HG03575 (cell line): ENCODE data around the gene MOK.

Experiments used
- ATAC-seq: cut with Tn5 transposase; IDR thresholded peaks from one replicate; pipeline ENCODE4 v1.9.1; 2021; ENCODE audit not compliant: unreplicated experiment, insufficient number of reproducible peaks, low FRiP score; ENCODE audit errors: extremely low read depth

Gene MOK

DNA sequence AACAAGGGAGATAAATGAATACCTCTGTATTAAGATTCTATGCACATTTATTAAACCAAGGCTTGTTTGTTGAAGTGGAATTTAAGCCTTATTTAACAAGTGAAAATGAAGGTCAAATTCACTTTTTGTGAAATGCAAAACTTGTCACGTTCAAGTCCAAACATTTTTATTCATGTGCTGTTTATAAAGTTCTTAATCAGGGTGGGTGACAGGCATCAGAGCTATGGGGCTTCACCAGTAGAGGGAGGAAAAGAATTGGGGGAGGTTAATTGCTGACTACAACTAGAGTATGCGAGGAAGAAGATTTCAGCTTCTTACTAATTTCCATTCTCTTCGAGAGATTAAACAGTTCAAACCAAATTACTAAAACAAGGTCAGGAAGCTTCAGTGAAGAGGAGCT lies 9.7 kb downstream of the MOK start:
- no peak for ATAC-seq

DNA sequence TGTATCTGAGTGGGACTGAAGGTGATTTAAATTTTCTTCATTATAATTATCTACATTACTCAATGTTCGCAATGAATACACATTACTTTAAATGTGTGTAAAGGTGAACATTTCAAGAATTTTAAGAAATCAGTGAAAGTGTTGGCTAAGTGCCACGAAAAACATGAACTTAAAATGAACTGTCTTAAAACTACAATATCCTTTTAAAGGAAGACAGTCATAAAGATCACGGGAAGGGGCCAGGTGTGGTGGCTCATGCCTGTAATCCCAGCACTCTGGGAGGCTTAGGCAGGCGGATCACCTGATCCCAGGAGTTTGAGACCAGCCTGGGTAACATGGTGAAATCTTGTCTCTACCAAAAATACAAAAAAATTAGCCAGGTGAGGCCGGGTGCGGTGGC lies 11.2 kb downstream of the MOK start:
- ATAC-seq, result no peak

DNA sequence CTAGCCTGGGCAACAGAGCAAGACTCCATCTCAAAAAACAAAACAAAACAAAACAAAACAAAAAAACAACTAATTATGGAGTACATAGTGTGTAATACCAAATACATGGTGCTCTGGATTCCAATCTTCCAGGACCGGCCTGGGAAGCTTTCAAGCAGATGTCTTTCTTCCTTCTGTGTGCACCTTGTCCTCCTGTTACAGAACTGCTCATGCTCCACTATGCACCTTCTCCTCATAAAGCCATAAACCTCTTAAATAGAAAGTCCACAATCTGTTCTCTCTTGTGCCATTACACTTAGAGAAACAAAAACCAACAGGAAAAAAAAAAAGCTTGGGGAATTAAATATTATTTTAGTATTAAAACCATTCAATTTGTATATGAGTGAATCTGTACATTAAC lies 12.5 kb downstream of the MOK start:
- ATAC-seq, result no peak

DNA sequence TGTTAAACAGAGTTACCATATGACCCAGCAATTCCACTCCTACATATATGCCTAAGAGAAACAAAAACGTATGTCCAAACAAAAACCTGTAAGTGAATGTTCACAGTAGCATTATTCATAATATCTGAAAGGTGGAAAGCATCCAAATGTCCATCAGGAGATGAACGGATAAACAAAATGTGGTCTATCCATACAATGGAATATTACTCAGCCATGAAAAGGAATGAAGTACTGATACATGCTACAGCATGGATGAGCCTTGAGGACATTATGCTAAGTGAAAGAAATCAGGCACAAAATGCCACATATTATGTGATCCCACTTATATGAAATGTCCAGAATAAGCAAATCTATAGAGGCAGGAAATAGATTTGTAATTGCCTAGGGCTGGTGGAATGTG lies 16.8 kb downstream of the MOK start:
- no peak for ATAC-seq

DNA sequence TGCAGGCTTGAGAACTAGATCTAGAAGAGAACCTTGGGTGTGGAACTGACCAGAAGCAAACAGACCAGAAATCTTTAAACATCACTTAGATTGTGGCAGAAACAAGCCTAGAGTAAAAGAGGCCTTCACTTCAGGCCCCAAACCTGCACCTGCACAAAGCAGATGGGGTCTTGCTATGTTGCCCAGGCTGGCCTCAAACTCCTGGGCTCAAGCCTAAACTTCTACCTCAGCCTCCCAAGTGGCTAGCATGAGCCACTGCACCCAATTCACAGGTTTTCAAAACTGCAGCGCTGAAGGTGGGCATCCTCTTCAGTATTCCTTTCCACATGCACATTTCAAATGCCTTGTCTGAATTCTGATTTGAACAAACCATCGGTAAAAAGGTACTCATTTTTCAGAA lies 19.9 kb downstream of the MOK start:
- ATAC-seq, result no peak

DNA sequence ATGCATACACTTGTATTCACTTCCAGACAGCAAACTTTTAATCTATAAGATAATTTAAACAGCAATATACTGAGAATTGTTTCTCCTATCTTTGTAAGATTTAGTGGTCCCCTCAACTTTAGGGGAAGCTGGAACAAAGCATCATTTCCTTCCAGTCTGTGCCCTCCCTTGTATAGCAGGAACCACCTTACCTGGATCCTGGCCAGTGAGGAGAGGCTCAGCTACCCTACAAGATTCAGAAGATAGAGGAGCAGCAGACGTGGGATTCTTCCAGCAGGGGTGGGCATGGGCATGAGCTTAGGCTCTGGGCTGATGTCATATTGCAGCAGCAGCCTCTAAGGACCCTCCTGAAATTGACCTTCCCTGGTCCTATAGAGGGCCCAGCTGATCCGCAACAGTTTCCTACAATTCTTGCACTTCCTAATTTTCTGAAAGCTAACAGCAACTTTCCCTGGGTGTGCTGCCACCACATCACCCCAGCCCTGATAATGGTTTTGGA lies 21.3 kb downstream of the MOK start:
- no peak for ATAC-seq

DNA sequence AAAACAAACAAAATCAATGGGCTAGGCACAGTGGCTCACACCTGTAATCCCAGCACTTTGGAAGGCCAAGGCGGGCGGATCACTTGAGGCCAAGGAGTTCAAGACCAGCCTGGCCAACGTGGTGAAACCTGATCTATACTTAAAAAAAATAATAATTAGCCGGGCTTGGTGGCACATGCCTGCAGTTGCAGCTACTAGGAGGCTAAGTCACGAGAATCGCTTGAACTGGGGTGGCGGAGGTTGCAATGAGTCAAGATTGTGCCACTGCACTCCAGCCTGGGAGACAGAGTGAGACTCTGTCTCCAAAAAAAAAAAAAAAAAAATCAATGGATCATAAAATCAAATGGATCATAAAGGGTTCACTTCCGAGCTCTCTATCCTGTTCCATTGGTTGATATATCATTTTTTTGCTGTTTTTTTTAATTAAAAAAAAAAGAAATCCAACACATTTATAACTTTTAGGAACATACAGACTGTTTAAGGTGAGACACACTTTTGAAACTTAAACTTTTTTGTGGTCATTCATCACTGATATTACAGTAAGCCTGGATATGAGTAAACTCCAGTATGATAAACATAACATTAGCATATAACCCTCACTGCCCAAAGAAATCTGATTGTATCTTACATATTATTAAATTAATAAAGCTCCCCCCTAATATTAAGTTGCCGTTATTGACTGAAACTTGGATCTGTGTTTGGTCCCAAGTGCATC lies 22.1 kb downstream of the MOK start:
- ATAC-seq, result no peak

DNA sequence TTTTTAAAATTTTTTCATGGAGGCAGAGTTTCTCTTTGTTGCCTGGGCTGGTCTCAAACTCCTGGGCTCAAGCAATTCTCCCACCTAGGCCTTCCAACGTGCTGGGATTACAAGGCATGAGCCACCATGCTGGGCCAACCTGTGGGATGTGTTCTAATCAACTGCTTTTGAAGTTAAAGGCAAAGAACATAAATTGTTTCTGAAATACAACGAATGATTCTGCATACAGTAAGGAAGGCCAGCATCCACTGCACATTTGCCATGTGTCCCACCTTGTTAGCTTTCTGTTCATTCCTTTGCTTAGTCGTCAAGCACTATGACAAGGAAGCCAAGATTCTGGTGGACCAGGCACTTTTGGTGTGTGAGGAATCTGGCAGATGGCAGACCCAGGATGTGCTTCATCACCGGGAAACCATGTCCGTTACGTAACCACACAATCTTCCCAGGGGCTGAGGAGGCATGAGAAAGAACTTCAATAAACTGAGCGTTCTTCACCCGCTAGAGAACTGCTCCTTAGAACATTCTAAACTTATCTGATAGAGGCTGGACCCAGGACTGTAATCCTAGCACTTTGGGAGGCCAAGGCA lies 24.5 kb downstream of the MOK start:
- ATAC-seq, result no peak

DNA sequence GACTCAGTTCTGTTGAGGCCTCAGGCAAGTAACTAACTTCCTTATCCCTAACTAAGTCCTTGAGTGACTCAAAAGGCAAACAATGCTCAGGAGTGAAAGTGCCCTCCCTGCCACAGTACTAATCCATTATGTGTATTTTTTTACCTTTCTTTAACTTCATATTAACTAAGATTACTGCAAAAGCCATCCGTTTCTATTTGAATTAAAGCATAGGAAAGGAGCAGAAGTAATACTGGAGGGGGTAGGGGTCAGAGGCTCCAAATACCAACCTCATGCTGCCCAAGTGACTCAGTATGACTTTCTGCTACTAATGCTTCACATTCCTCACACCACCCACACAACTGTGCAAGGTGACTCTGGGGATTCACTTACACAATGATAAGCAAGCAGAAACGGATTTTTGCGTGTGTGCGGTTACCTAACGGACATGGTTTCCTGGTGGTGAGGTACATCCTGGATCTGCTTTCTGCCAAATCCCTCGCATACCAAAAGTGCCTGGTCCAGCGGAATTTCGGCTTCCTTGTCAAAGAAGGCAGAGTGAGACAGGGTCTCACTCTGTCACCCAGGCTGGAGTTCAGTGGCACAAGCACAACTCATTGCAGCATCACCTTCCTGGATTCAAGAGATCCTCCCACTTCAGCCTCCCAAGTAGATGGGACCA lies 25.1 kb downstream of the MOK start:
- ATAC-seq, result no peak

DNA sequence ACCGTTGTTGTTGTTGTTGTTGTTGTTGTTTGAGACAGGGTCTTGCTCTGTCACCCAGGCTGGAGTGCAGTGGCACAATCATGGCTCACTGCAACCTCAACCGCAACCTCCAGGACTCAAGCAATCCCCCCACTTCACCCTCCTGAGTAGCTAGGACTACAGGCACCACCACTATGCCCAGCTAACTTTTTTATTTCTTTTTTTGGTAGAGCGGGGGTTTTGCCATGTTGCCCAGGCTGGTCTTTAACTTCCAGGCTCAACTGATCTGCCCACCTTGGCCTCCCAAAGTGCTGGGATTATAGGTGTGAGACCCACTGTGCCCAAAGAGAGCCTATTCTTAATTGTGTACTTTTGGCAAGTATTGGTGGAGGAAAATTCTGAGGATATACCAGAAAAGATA lies 25.7 kb downstream of the MOK start:
- ATAC-seq, result no peak

DNA sequence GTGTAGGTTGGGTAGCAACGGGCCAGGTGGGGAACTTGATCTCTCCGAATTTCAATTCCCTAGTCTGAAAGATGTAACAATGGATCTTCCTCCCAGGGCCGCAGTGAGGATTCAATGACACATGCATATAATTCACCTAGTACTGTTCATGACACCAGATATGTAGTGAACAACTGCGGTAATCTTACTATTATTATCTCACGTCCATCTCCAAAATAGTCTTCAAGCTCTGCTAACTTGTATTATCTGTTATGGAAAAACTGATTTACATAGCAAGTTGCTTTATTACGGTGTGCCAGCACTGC lies 26.4 kb downstream of the MOK start:
- no peak for ATAC-seq

DNA sequence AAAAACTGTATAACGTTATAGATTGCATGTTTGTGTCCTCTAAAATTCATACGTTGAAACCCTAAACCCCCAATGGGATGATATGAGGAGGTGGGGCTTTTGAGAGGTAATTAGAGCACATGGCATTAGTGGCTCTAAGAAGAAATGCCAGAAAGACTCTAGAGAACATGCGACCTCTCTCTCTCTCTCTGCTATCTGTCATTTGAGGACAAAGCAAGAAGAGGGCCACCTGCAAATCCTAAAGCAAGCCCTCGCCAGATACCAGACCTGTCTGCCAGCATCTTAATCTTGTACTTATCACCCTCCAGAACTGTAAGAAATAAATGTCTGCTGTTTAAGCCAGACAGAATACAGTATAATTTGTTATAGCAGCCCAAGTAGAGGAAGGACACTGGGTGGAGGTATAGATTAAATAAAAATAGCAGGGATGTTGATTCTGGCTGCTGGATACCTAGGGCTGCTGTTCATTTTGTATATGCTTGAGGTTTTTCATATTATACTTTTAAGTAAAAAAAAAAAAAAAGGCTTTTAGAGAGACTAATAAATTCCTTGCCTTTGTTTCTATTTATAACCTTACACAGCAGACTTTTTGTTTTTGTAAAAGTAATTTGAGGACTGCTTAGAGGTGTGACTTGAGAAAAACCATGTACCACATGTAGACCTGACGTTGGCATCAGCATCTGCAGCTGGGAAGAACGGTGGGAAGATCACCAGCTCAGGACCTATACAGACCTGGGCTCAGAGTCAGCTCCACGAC lies 26.9 kb downstream of the MOK start:
- ATAC-seq, result no peak

DNA sequence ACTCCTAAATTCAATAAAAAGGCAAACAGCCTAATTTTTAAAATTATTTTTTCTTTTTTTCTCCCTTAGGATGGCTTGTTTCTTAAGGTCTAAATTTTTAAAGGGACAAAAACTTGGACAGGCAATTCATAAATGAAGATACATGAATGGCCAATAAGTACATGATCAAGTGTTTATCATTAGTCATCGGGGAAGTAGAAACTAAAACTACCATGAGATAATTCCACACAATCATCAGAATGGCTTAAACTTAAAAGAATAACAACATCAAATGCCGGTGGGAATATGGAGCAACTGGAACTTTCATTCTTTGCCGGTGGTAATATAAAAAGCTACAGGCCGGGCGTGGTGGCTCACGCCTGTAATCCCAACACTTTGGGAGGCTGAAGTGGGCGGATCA lies 29.1 kb downstream of the MOK start:
- no peak for ATAC-seq

DNA sequence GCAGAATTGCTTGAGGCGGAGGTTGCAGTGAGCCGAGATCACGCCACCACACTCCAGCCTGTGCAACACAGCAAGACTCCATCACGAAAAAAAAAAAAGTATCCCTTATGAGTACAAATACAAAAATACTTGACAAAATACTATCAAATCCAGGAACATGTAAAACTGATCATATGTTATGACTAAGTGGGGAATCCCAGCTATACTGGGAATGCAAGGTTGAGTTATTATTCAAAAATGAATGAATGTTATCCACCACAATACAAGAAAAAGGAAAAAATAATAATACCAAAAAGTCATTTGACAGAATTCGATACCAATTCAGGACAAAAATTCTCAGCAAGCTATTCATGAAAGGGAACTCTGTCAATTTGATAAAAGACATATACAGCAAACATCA lies 32.6 kb downstream of the MOK start:
- no peak for ATAC-seq

DNA sequence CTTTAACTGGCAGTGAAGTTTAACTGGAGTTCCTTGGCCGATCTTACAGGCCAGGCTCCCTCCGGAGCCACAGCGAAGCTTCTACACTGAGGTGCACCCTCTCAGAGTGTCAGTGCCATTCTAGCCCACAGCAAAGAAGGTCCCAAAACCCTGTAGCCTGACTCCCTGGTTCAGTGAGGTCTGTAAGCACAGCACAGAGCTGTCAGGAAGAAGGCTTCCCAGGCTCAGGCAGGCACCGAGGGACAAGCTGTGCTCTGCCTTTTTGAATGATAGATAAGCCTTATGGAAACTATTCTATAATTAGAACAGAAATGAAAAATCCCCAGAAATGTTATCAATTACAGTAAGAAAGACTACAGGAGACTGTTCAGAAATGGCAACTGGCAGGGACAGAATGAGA lies 40.2 kb downstream of the MOK start:
- no peak for ATAC-seq

DNA sequence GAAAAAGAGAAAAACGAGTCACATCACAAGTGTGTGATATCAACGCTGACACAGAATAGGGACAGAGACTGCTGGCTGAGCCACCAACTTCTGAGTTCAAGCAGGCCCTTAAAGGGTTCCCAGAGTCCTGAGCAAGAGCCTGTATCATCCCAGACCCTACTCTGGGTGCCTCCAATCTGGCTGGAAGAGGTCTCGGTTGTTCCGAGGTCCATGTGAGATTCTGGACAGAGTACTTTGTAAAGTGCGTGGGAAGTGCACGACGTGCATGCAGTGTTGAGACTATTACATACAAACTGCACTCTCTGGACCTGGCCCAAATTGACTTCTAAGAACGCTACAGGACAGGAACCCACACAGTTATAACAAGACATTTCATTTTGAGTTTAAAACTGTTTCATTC lies 40.6 kb downstream of the MOK start:
- ATAC-seq, result no peak

DNA sequence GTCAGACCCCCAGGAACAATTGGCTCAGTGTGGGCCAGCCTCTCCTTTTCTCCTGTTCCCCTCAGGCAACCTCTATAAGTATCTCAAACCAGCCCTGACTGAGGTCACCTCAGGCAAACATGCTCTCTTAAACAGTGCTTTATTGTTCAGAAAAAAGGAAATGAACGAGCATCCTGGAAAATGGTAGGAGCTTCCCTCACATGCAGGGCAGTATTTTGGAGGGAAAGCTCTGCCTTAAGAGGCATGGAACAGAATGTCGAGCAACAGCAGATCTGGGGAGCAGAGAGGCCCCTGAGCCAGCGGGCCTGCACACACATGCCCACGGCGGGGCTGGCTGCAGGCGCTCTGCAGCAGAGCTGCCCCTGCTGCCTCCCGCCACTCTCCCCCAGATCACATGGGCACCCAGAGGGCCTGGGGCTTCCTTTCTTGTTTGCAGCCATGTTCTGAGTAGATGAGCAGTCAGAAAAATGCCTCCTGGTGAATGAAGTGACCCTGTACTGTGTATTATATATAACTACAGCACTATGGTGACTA lies 42.0 kb downstream of the MOK start:
- ATAC-seq, result no peak

DNA sequence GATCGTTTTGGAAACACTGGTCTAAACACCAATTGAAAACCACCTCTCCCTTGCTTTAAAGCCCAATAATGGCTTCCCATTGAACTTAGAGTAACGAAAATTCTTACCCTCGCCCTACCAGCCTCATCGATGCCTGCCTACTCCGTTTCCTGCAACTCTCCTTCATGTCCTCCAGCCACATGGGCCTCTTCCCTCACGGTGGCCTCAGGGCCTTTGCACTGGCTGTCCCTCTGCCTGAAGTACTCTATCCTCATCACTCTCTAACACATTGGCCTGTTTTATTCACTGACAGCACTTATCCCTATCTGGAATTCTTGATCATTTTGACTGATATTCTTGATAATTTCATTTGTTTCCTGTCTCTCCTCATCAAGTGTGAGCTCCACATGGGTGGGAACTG lies 46.8 kb downstream of the MOK start:
- no peak for ATAC-seq

DNA sequence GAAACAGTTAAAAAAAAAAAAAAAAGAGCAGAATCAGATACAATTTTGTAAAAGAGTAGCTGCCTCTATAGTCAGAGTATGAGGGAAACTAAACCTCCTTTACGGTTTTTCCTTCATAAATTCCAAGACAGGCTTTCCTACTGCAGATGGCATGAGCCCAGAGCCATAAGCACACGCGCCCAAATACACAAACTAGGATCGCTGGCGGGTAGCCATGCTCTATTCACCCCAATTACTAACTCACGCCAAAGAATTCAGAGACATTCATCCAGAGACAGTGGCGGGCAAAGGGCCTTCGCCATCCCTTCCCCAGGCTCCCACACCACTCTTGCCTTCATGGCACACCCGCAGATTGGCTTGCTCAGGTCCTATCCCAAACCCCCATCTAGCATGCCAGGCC lies 48.2 kb downstream of the MOK start:
- no peak for ATAC-seq
